ENCODE results near the gene KMT2B. TPM values are rescaled to one million over a fixed set of nuclear protein-coding genes. Genes with fewer than 3 reads are reported as not detected.

The KMT2B gene
- total and polyA plus RNA-seq, 2 of the 8 experiments (the other 6 are each of a cell fraction or from before 2014, with no cell fraction given) = 26.7 to 38.6 TPM

DNA sequence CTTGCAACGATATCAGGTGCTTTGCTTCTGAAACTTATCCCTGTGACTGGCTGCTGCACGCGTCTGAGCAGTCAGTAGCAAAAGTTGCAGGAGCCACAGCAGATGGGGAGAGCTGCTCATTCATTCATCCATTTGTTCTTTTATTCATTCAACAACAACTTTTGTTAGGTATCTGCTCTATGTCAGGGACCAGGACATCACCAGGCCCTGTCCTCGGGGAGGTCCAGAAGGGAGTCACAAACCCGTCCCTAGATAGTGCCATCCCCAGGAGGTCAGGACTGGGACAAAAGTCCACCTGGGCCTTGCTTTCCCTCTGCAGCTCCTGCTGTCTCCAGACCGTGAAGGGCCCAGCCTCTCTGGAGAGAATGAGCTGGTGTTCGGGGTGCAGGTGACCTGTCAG, 60.2 kb downstream of the KMT2B start:
- no peaks in the 10 kb centered on the region for H3K79me2 ChIP-seq (ENCODE audit: control insufficient read depth in 1 of 2, insufficient read depth in 2 of 2, low read length in 2 of 2)
- peak overlapping the region in 1 of 4 experiments; percentile 3; a peak in 2 of 8 replicates for H3K4me3 ChIP-seq (ENCODE audit: extremely low read depth in 1 of 4, insufficient read depth in 2 of 4, low read depth in 3 of 4, low read length in 4 of 4)
- no peak overlapping the region for H2BK120ac ChIP-seq (replicated peaks; ENCODE audit: low read depth, low read length)
- no peak overlapping the region for H4K8ac ChIP-seq (ENCODE audit: extremely low read depth, insufficient read depth, low read length)
- ChIA-PET CTCF (ENCODE audit: partially characterized antibody) (interaction anchor here (1.0 to 1.2 kb wide), 6 partner anchors 8 to 153 kb away, joined by 3 to 5 read pairs (median 4); no protein-coding TSS in a partner anchor), POLR2A (ENCODE audit: partially characterized antibody) (interaction anchor here (1.0 to 3.1 kb wide), 6 partner anchors 11 to 37 kb away, joined by 3 to 7 read pairs (median 4); partner anchors contain the start of genes HSPB6, PSENEN and U2AF1L4)
- no peak overlapping the region; the same call in 1 of the 2 replicates for H2BK15ac ChIP-seq (ENCODE audit: low read length)
- H3K4me1 ChIP-seq (replicated peaks in 1 of 4; ENCODE audit: control insufficient read depth in 3 of 4, insufficient read depth in 4 of 4, low read length in 3 of 4) = peaks cover 0 to 25% (median 20%) of the 10 kb centered on the region in 4 experiments; a peak in 6 of 7 replicates
- DNase-seq (ENCODE audit: low read depth in 1 of 2, low spot score in 2 of 2) (no peak), FAIRE-seq (no peak)
- no peak overlapping the region for H3K14ac ChIP-seq (ENCODE audit: insufficient read length)
- no peaks in the 10 kb centered on the region for H3K36me3 ChIP-seq (ENCODE audit: control insufficient read depth in 2 of 4, insufficient read depth in 4 of 4, low read length in 3 of 4)
- H4K91ac ChIP-seq (replicated peaks; ENCODE audit: insufficient read length, low read length) = peak overlapping the region; percentile 10
- H3K23ac ChIP-seq (ENCODE audit: insufficient read length) = no peak overlapping the region
- peak overlapping the region in 1 of 2 experiments; percentile 82; a peak in 2 of 4 replicates for H3K4me2 ChIP-seq (ENCODE audit: insufficient read depth in 1 of 2, low read depth in 2 of 2, low read length in 2 of 2)
- no peaks in the 10 kb centered on the region for H3K9me3 ChIP-seq (ENCODE audit: insufficient read depth in 2 of 2, low read depth in 1 of 2, low read length in 1 of 2)
- H3K23me2 ChIP-seq (ENCODE audit: low read depth, low read length) = peaks cover 4% of the 10 kb centered on the region; the same call in 1 of the 2 replicates
- no peak overlapping the region for H2AFZ ChIP-seq (ENCODE audit: low read length)
- no peaks in the 10 kb centered on the region; the same call in 1 of the 2 replicates for H3K79me1 ChIP-seq (ENCODE audit: low read depth, low read length)
- no peak overlapping the region for H2BK20ac ChIP-seq (ENCODE audit: low read length)
- no peak overlapping the region for H2BK12ac ChIP-seq (ENCODE audit: low read depth, low read length)
- no peak overlapping the region for H4K5ac ChIP-seq (ENCODE audit: insufficient read length, low read depth, low read length)
- peaks cover 0 to 9% (median 7%) of the 10 kb centered on the region in 4 experiments; a peak in 3 of 7 replicates for H3K27me3 ChIP-seq (replicated peaks in 1 of 4; ENCODE audit: control insufficient read depth in 3 of 4, extremely low read depth in 1 of 4, insufficient read depth in 3 of 4, low read length in 3 of 4)
- no peak overlapping the region for H3K4ac ChIP-seq (replicated peaks; ENCODE audit: insufficient read length, low read depth, low read length)
- H2BK5ac ChIP-seq (ENCODE audit: low read depth, low read length) = 0 out of 2 replicates have a peak overlapping the region, but pooled peaks have one; percentile 3
- no peak overlapping the region for H2AK5ac ChIP-seq (ENCODE audit: low read depth, low read length)
- WGBS, 2 experiments (ENCODE audit: extremely low coverage in 1 of 2, insufficient coverage in 1 of 2, insufficient read length in 1 of 2, insufficient replicate concordance in 2 of 2, low coverage in 1 of 2, low lambda C conversion rate in 2 of 2, missing lambda C conversion rate in 1 of 2) = 84% methylated on average over 7 of the region's 7 CpGs; no CpG with 5 or more reads in 1 of the 2 experiments
- no peak overlapping the region for H3K27ac ChIP-seq (ENCODE audit: low read depth, low read length)
- no peak overlapping the region for H3K18ac ChIP-seq (ENCODE audit: extremely low read depth, low read length)
- peaks cover 0 to 3% of the 10 kb centered on the region in 2 experiments for H4K20me1 ChIP-seq (replicated peaks in 1 of 2; ENCODE audit: control insufficient read depth in 1 of 2, insufficient read depth in 2 of 2, low read length in 2 of 2)
- no peak overlapping the region for H3K9ac ChIP-seq (replicated peaks in 1 of 4; ENCODE audit: extremely low read depth in 1 of 4, low read depth in 3 of 4, low read length in 3 of 4)
- H3K56ac ChIP-seq (replicated peaks; ENCODE audit: insufficient read length, low read depth, low read length) = no peak overlapping the region
- TF ChIP-seq CTBP2 (IDR thresholded peaks at IDR 0.05; ENCODE audit: borderline replicate concordance, insufficient read depth, insufficient read length, low read length) = no peak

Data from H1 (cell line).